ENCODE results near the gene PEG3.

Gene PEG3

GRCh38 chr19:56838909-56839651 lies 1.4 kb downstream of the PEG3 start:
- DNase-seq, result no peak

- DNase-seq, result no peak
These were observed 2.3 kb downstream of the PEG3 start for GRCh38 chr19:56838024-56838908.

GRCh38 chr19:56837492-56838023 lies 3.0 kb downstream of the PEG3 start:
- no peak for DNase-seq

GRCh38 chr19:56837004-56837403 lies 3.5 kb downstream of the PEG3 start:
- no peak for DNase-seq

GRCh38 chr19:56836059-56836458 lies 4.5 kb downstream of the PEG3 start:
- DNase-seq, result no peak

- DNase-seq, result no peak
These were observed 5.1 kb downstream of the PEG3 start for GRCh38 chr19:56835401-56835800.

- no peak for DNase-seq
These were observed 5.8 kb downstream of the PEG3 start for GRCh38 chr19:56834564-56835375.

GRCh38 chr19:56832352-56832928 lies 8.1 kb downstream of the PEG3 start:
- no peak for DNase-seq

GRCh38 chr19:56831255-56831654 lies 9.3 kb downstream of the PEG3 start:
- DNase-seq, result no peak

GRCh38 chr19:56829596-56829995 lies 10.9 kb downstream of the PEG3 start:
- no peak for DNase-seq

GRCh38 chr19:56827708-56828107 lies 12.8 kb downstream of the PEG3 start:
- no peak for DNase-seq

GRCh38 chr19:56823956-56824355 lies 16.6 kb downstream of the PEG3 start:
- no peak for DNase-seq

- DNase-seq, result no peak
These were observed 17.1 kb downstream of the PEG3 start for GRCh38 chr19:56823417-56823816.

- no peak for DNase-seq
These were observed 17.8 kb downstream of the PEG3 start for GRCh38 chr19:56822755-56823154.

GRCh38 chr19:56821675-56822074 lies 18.9 kb downstream of the PEG3 start:
- no peak for DNase-seq

- no peak for DNase-seq
These were observed 19.3 kb downstream of the PEG3 start for GRCh38 chr19:56821209-56821608.

GRCh38 chr19:56819166-56819565 lies 21.4 kb downstream of the PEG3 start:
- no peak for DNase-seq

GRCh38 chr19:56814656-56815055 lies 25.9 kb downstream of the PEG3 start:
- no peak for DNase-seq

- DNase-seq, result no peak
These were observed 27.0 kb downstream of the PEG3 start for GRCh38 chr19:56813531-56813930.

- no peak for DNase-seq
These were observed 29.0 kb downstream of the PEG3 start for GRCh38 chr19:56811480-56811879.

- DNase-seq, result no peak
These were observed 30.3 kb downstream of the PEG3 start for GRCh38 chr19:56810260-56810659.

GRCh38 chr19:56808717-56809392 lies 31.7 kb downstream of the PEG3 start:
- DNase-seq, result no peak
